Osteocyte (in vitro differentiated cells): ENCODE results near the gene REEP1. TPM values are rescaled to one million over a fixed set of nuclear protein-coding genes. Genes with fewer than 3 reads are reported as not detected.

Experiments used
- DNase-seq: peaks from one replicate; pipeline ENCODE4 v3.0.0; 2021; ENCODE audit warnings: mixed read lengths; ENCODE audit not compliant: unreplicated experiment; ENCODE audit errors: extremely low spot score
- H3K27ac Mint-ChIP-seq: one replicate; pipeline ENCODE4 v1.8.0; 2021; ENCODE audit warnings: mild to moderate bottlenecking, mixed read lengths; ENCODE audit not compliant: unreplicated experiment
- H3K27me3 Mint-ChIP-seq: one replicate; pipeline ENCODE4 v1.8.0; 2021; ENCODE audit warnings: mixed read lengths; ENCODE audit not compliant: unreplicated experiment
- H3K36me3 Mint-ChIP-seq: one replicate; pipeline ENCODE4 v1.8.0; 2021; ENCODE audit warnings: mixed read lengths; ENCODE audit not compliant: unreplicated experiment
- H3K4me1 Mint-ChIP-seq: one replicate; pipeline ENCODE4 v1.8.0; 2021; ENCODE audit warnings: mixed read lengths; ENCODE audit not compliant: unreplicated experiment
- H3K4me3 Mint-ChIP-seq: one replicate; pipeline ENCODE4 v1.8.0; 2021; ENCODE audit warnings: mild to moderate bottlenecking, moderate library complexity, mixed read lengths; ENCODE audit not compliant: unreplicated experiment
- H3K9me3 Mint-ChIP-seq: one replicate; pipeline ENCODE4 v1.8.0; 2021; ENCODE audit warnings: mixed read lengths; ENCODE audit not compliant: unreplicated experiment
- total RNA-seq: library from RNA; stranded (reverse); gene quantifications from 2 replicates; pipeline ENCODE4 v1.2.1, GENCODE V29; 2021
- TF ChIP-seq, protein P1 (sequence below): fragments of 200-600 bp; sonication (generic); IDR thresholded peaks from 2 replicates; pipeline ENCODE4 v1.5.0; 2021; ENCODE audit warnings: antibody characterized with exemption, mild to moderate bottlenecking, moderate library complexity

The REEP1 gene
- total RNA-seq, 1 donor from 2014 or later = not detected

- no peak overlapping the region for H3K27ac Mint-ChIP-seq
- no peak for DNase-seq
- TF ChIP-seq, protein P1, sequence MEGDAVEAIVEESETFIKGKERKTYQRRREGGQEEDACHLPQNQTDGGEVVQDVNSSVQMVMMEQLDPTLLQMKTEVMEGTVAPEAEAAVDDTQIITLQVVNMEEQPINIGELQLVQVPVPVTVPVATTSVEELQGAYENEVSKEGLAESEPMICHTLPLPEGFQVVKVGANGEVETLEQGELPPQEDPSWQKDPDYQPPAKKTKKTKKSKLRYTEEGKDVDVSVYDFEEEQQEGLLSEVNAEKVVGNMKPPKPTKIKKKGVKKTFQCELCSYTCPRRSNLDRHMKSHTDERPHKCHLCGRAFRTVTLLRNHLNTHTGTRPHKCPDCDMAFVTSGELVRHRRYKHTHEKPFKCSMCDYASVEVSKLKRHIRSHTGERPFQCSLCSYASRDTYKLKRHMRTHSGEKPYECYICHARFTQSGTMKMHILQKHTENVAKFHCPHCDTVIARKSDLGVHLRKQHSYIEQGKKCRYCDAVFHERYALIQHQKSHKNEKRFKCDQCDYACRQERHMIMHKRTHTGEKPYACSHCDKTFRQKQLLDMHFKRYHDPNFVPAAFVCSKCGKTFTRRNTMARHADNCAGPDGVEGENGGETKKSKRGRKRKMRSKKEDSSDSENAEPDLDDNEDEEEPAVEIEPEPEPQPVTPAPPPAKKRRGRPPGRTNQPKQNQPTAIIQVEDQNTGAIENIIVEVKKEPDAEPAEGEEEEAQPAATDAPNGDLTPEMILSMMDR = no peak
- no peaks in the 10 kb centered on the region for H3K9me3 Mint-ChIP-seq
- no peaks in the 10 kb centered on the region for H3K4me1 Mint-ChIP-seq
- H3K36me3 Mint-ChIP-seq = peaks cover 2% of the 10 kb centered on the region
- H3K27me3 Mint-ChIP-seq = peaks cover 53% of the 10 kb centered on the region
- no peak overlapping the region for H3K4me3 Mint-ChIP-seq
These were observed 38.2 kb upstream of the REEP1 start for GRCh38 chr2:86375623-86376022.

GRCh38 chr2:86372641-86373502 lies 35.4 kb upstream of the REEP1 start:
- TF ChIP-seq, protein P1 = peak; percentile 60
- Mint-ChIP-seq H3K9me3 (no peaks in the 10 kb centered on the region), H3K27ac (no peak overlapping the region), H3K4me1 (no peaks in the 10 kb centered on the region), H3K27me3 (peaks cover 36% of the 10 kb centered on the region), H3K4me3 (no peak overlapping the region), H3K36me3 (peaks cover 2% of the 10 kb centered on the region)
- no peak for DNase-seq

DNA sequence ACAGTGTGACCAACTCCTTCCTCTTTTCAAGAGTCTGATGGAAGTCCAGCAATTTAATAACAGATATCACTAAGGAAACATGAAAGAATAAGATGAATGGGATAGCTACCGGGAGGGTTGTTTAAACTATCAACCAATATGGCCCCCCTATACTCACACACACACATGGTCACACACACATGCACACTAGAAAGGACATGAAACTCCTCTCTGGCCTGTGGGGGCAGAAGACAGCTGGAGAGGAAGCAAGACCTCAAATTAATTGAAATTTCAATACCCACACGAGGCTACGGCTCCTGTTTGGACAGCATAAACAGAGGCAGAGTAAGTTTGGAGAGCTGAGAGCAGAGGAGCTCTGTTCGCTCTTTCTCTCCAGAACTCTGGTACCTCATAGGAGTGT lies 34.7 kb upstream of the REEP1 start:
- Mint-ChIP-seq H3K4me3 (no peak overlapping the region), H3K27me3 (peaks cover 35% of the 10 kb centered on the region), H3K4me1 (no peaks in the 10 kb centered on the region), H3K9me3 (no peaks in the 10 kb centered on the region), H3K36me3 (no peaks in the 10 kb centered on the region), H3K27ac (no peak overlapping the region)
- TF ChIP-seq, protein P1 = no peak
- DNase-seq = no peak

GRCh38 chr2:86371527-86371926 lies 34.1 kb upstream of the REEP1 start:
- peaks cover 31% of the 10 kb centered on the region for H3K27me3 Mint-ChIP-seq
- DNase-seq = no peak
- TF ChIP-seq, protein P1 = no peak
- no peaks in the 10 kb centered on the region for H3K9me3 Mint-ChIP-seq
- no peak overlapping the region for H3K27ac Mint-ChIP-seq
- no peaks in the 10 kb centered on the region for H3K4me1 Mint-ChIP-seq
- no peaks in the 10 kb centered on the region for H3K36me3 Mint-ChIP-seq
- no peak overlapping the region for H3K4me3 Mint-ChIP-seq

- no peak overlapping the region for H3K4me3 Mint-ChIP-seq
These were observed 33.2 kb upstream of the REEP1 start for GRCh38 chr2:86370579-86370978.

More at GRCh38 chr2:86370579-86370978, 33.2 kb upstream of the REEP1 start:
- TF ChIP-seq, protein P1 = no peak
- no peaks in the 10 kb centered on the region for H3K36me3 Mint-ChIP-seq
- no peaks in the 10 kb centered on the region for H3K4me1 Mint-ChIP-seq
- H3K27ac Mint-ChIP-seq = no peak overlapping the region
- H3K27me3 Mint-ChIP-seq = peaks cover 23% of the 10 kb centered on the region
- DNase-seq = no peak
- no peaks in the 10 kb centered on the region for H3K9me3 Mint-ChIP-seq
